Measurements from ENCODE around the gene PLEKHF1.

The PLEKHF1 gene

DNA sequence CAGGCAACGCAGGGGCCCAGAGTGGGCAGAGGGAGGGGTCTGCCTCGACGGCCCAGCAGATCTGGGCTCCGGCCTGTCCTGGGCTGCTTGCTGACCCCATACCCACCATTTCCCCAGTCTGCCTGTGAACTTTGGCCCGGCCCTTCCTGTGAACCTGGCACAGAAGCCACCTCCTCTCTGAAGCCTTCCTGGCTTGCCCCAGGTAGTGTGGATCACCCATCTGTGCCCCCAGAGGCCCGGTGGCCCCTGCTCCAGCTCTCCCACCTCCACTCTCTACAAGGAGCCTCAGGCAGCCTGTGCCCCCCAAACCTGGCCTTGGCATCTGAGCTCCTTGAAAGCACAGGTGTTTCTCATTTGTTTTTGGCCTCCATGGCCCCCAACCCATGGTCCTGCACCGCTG, 15.7 kb downstream of the PLEKHF1 start:
- H4K8ac ChIP-seq (ENCODE audit: low read length) = no peak overlapping the region

DNA sequence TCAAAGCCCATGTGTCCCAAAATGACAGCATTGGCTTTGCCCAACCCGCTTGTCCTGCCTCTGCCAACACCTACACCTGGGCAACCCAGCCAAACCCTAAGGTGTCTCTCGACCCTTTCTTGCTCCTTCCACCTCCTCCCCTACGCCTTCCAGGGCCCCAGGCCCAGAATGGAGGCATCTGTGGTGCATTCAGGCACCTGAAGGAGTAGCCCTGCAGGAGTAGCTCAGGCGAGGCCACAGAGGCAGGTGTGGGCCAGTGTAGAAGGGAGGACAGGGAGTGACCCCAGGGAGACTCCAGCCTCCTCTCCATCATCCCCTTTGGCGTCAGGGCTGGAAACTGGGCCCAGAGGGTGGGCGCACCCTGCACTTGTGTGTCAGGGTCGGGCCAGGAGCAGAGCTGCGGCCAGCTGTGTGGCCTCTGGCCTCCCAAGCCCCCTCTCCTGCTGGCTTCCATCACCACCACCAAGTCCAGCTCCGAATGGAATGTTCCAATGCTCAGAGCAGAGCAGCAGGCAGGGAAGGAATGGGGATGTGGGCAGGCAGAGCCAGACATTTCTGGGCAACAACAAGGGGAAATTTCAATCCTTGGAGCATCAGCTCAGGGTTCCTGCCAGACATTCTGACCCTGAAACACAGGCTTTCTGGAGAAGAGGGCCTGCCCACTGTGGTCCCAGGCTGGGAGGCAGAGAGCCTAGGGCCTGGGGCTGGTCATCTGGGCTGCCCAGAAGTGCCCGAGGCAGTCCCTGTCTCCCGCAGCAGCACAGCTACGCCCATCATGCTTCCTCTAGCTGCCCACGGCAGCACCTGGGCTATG, 16.4 kb downstream of the PLEKHF1 start:
- no peak overlapping the region for H3K18ac ChIP-seq (ENCODE audit: low read depth in 1 of 2, low read length in 2 of 2)
- H3K27ac ChIP-seq (ENCODE audit: low read length, poor library complexity, severe bottlenecking) = no peak overlapping the region
- H2AK5ac ChIP-seq (ENCODE audit: low read length, severe bottlenecking) = no peak overlapping the region
- H2AFZ ChIP-seq (ENCODE audit: low read depth, low read length) = no peak overlapping the region
- H3K9me3 ChIP-seq (ENCODE audit: control insufficient read depth, low read length) = no peaks in the 10 kb centered on the region
- peak overlapping the region; percentile 51 for H3K9ac ChIP-seq (ENCODE audit: low read length)
- no peak overlapping the region for H3K4ac ChIP-seq (ENCODE audit: low read depth in 1 of 2, low read length in 2 of 2)
- peaks cover 10 to 15% of the 10 kb centered on the region in 2 experiments for H3K36me3 ChIP-seq (ENCODE audit: control insufficient read depth in 1 of 2, insufficient read depth in 2 of 2, low read depth in 1 of 2, low read length in 2 of 2)
- no peak overlapping the region for H3K14ac ChIP-seq (ENCODE audit: low read length in 2 of 2)
- no peak overlapping the region for H3K4me3 ChIP-seq (ENCODE audit: insufficient read depth in 1 of 2, low read depth in 1 of 2, low read length in 2 of 2)
- no peak overlapping the region for H2BK12ac ChIP-seq (ENCODE audit: low read length in 2 of 2)
- peaks cover 0 to 4% of the 10 kb centered on the region in 2 experiments for H3K27me3 ChIP-seq (ENCODE audit: control insufficient read depth in 1 of 2, insufficient read depth in 1 of 2, low read length in 2 of 2)
- no peaks in the 10 kb centered on the region for H3K79me1 ChIP-seq (replicated peaks; ENCODE audit: low read length, poor library complexity, severe bottlenecking)
- no peak overlapping the region for H2BK5ac ChIP-seq (ENCODE audit: low read depth, low read length, poor library complexity, severe bottlenecking)
- H2BK120ac ChIP-seq (ENCODE audit: low read depth, low read length) = no peak overlapping the region
- no peak overlapping the region for H2BK15ac ChIP-seq (ENCODE audit: low read depth, poor library complexity, severe bottlenecking)
- 80% methylated on average over 13 of the region's 13 CpGs for WGBS
- H3K4me2 ChIP-seq (ENCODE audit: low read length, poor library complexity, severe bottlenecking) = no peak overlapping the region
- peaks cover 1% of the 10 kb centered on the region for H3K4me1 ChIP-seq (ENCODE audit: control insufficient read depth, insufficient read depth, low read depth, low read length)
- no peak overlapping the region for H4K91ac ChIP-seq (ENCODE audit: low read length)
- no peak overlapping the region for H3K23ac ChIP-seq (ENCODE audit: low read length in 2 of 2)
- DNase-seq = no peak
- no peak overlapping the region for H4K8ac ChIP-seq (ENCODE audit: low read length)

More for the DNA sequence above, 15.7 kb downstream of the PLEKHF1 start:
- peaks cover 17 to 21% of the 10 kb centered on the region in 2 experiments for H3K36me3 ChIP-seq (ENCODE audit: control insufficient read depth in 1 of 2, insufficient read depth in 2 of 2, low read depth in 1 of 2, low read length in 2 of 2)
- no peak overlapping the region for H3K4ac ChIP-seq (ENCODE audit: low read depth in 1 of 2, low read length in 2 of 2)
- no peak overlapping the region for H2BK15ac ChIP-seq (ENCODE audit: low read depth, poor library complexity, severe bottlenecking)
- H3K4me3 ChIP-seq (ENCODE audit: insufficient read depth in 1 of 2, low read depth in 1 of 2, low read length in 2 of 2) = no peak overlapping the region
- no peak overlapping the region for H3K4me2 ChIP-seq (ENCODE audit: low read length, poor library complexity, severe bottlenecking)
- H3K27ac ChIP-seq (ENCODE audit: low read length, poor library complexity, severe bottlenecking) = no peak overlapping the region
- 83% methylated on average over 7 of the region's 7 CpGs for WGBS
- no peak overlapping the region for H2BK12ac ChIP-seq (ENCODE audit: low read length in 2 of 2)
- H2BK120ac ChIP-seq (ENCODE audit: low read depth, low read length) = no peak overlapping the region
- peaks cover 1% of the 10 kb centered on the region for H3K4me1 ChIP-seq (ENCODE audit: control insufficient read depth, insufficient read depth, low read depth, low read length)
- H3K14ac ChIP-seq (ENCODE audit: low read length in 2 of 2) = no peak overlapping the region
- H3K9ac ChIP-seq (ENCODE audit: low read length) = no peak overlapping the region
- H3K23ac ChIP-seq (ENCODE audit: low read length in 2 of 2) = no peak overlapping the region
- H4K91ac ChIP-seq (ENCODE audit: low read length) = no peak overlapping the region
- no peaks in the 10 kb centered on the region for H3K79me1 ChIP-seq (replicated peaks; ENCODE audit: low read length, poor library complexity, severe bottlenecking)
- H3K27me3 ChIP-seq (ENCODE audit: control insufficient read depth in 1 of 2, insufficient read depth in 1 of 2, low read length in 2 of 2) = peaks cover 0 to 4% of the 10 kb centered on the region in 2 experiments
- H2BK5ac ChIP-seq (ENCODE audit: low read depth, low read length, poor library complexity, severe bottlenecking) = no peak overlapping the region
- H3K18ac ChIP-seq (ENCODE audit: low read depth in 1 of 2, low read length in 2 of 2) = no peak overlapping the region
- no peak overlapping the region for H2AFZ ChIP-seq (ENCODE audit: low read depth, low read length)
- DNase-seq = no peak
- no peak overlapping the region for H2AK5ac ChIP-seq (ENCODE audit: low read length, severe bottlenecking)
- no peaks in the 10 kb centered on the region for H3K9me3 ChIP-seq (ENCODE audit: control insufficient read depth, low read length)

DNA sequence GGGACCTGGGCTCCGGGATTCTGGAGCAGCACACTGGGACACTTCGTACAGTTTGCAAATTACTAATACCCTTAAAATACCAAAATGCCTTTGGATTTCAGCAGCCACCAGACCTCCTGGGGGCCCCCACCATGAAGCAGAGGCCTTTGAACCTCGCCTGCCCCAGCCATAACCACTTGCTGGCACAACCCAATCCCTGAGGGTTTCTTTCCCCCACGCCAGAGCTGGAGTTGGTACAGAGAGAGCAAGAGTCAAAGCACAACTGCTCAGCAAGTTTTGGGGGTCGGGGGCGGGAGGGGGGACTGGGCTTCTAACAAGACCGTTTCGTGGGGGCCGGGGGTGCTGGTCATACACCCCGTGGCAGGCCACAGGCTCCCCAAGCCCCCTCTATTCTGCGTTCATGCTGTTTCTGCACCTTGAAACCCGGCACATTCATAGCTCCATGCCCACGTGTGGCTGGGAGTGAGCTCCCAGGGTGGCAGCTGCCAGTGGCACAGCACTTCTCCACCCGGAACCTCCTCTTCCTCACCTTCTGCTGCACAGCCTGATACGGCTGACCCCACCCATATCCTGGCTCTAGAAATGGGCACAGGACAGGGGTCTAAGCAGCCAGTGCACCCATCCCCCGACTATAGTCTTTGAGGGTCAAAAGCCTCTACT, 17.1 kb downstream of the PLEKHF1 start:
- no peak overlapping the region for H4K8ac ChIP-seq (ENCODE audit: low read length)
- no peak overlapping the region for H3K23ac ChIP-seq (ENCODE audit: low read length in 2 of 2)
- no peak for DNase-seq
- no peak overlapping the region for H3K14ac ChIP-seq (ENCODE audit: low read length in 2 of 2)
- no peak overlapping the region for H3K4me3 ChIP-seq (ENCODE audit: insufficient read depth in 1 of 2, low read depth in 1 of 2, low read length in 2 of 2)
- H3K4me2 ChIP-seq (ENCODE audit: low read length, poor library complexity, severe bottlenecking) = no peak overlapping the region
- peaks cover 3 to 8% of the 10 kb centered on the region in 2 experiments for H3K36me3 ChIP-seq (ENCODE audit: control insufficient read depth in 1 of 2, insufficient read depth in 2 of 2, low read depth in 1 of 2, low read length in 2 of 2)
- H3K9ac ChIP-seq (ENCODE audit: low read length) = peak overlapping the region; percentile 51
- H2BK12ac ChIP-seq (ENCODE audit: low read length in 2 of 2) = no peak overlapping the region
- H3K4ac ChIP-seq (ENCODE audit: low read depth in 1 of 2, low read length in 2 of 2) = no peak overlapping the region
- no peak overlapping the region for H2BK15ac ChIP-seq (ENCODE audit: low read depth, poor library complexity, severe bottlenecking)
- H2BK120ac ChIP-seq (ENCODE audit: low read depth, low read length) = no peak overlapping the region
- H3K79me1 ChIP-seq (replicated peaks; ENCODE audit: low read length, poor library complexity, severe bottlenecking) = no peaks in the 10 kb centered on the region
- H2AFZ ChIP-seq (ENCODE audit: low read depth, low read length) = no peak overlapping the region
- no peak overlapping the region for H2AK5ac ChIP-seq (ENCODE audit: low read length, severe bottlenecking)
- peaks cover 4% of the 10 kb centered on the region for H3K4me1 ChIP-seq (ENCODE audit: control insufficient read depth, insufficient read depth, low read depth, low read length)
- no peak overlapping the region for H2BK5ac ChIP-seq (ENCODE audit: low read depth, low read length, poor library complexity, severe bottlenecking)
- H3K27ac ChIP-seq (ENCODE audit: low read length, poor library complexity, severe bottlenecking) = no peak overlapping the region
- WGBS = 87% methylated on average over 16 of the region's 16 CpGs
- no peak overlapping the region for H4K91ac ChIP-seq (ENCODE audit: low read length)
- H3K18ac ChIP-seq (ENCODE audit: low read depth in 1 of 2, low read length in 2 of 2) = no peak overlapping the region
- no peaks in the 10 kb centered on the region for H3K9me3 ChIP-seq (ENCODE audit: control insufficient read depth, low read length)
- H3K27me3 ChIP-seq (ENCODE audit: control insufficient read depth in 1 of 2, insufficient read depth in 1 of 2, low read length in 2 of 2) = peaks cover 0 to 4% of the 10 kb centered on the region in 2 experiments

DNA sequence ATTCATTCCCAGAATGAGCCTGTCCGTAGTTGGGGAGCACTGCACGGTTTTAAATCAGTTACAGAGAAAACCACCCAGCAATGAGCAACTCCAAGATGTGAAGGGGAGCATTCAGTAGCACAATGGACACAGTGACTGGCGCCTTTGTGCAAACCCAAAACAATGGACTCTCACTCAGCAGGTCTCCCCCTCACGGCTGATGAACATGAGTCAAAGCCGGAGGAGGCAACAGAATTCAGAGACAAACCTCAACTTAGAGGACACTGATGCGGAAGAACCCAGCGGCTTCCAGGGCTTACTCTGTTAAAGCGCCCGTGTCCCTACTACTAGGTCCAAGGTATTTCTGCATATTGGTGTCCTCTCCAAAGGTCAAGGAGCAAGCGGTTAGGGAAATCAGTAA, 17.7 kb downstream of the PLEKHF1 start:
- Histone ChIP-seq H2BK5ac (ENCODE audit: low read depth, low read length, poor library complexity, severe bottlenecking) (no peak overlapping the region), H3K27me3 (ENCODE audit: control insufficient read depth in 1 of 2, insufficient read depth in 1 of 2, low read length in 2 of 2) (peaks cover 0 to 4% of the 10 kb centered on the region in 2 experiments), H3K9me3 (ENCODE audit: control insufficient read depth, low read length) (no peaks in the 10 kb centered on the region), H3K18ac (ENCODE audit: low read depth in 1 of 2, low read length in 2 of 2) (no peak overlapping the region), H3K27ac (ENCODE audit: low read length, poor library complexity, severe bottlenecking) (no peak overlapping the region), H3K14ac (ENCODE audit: low read length in 2 of 2) (no peak overlapping the region), H2AFZ (ENCODE audit: low read depth, low read length) (no peak overlapping the region), H3K23ac (ENCODE audit: low read length in 2 of 2) (no peak overlapping the region), H3K4me3 (ENCODE audit: insufficient read depth in 1 of 2, low read depth in 1 of 2, low read length in 2 of 2) (no peak overlapping the region), H2BK120ac (ENCODE audit: low read depth, low read length) (no peak overlapping the region), H4K8ac (ENCODE audit: low read length) (no peak overlapping the region), H4K91ac (ENCODE audit: low read length) (no peak overlapping the region), H3K36me3 (ENCODE audit: control insufficient read depth in 1 of 2, insufficient read depth in 2 of 2, low read depth in 1 of 2, low read length in 2 of 2) (peaks cover 0 to 6% of the 10 kb centered on the region in 2 experiments), H2AK5ac (ENCODE audit: low read length, severe bottlenecking) (no peak overlapping the region), H3K79me1 (replicated peaks; ENCODE audit: low read length, poor library complexity, severe bottlenecking) (no peaks in the 10 kb centered on the region), H3K9ac (ENCODE audit: low read length) (no peak overlapping the region), H3K4ac (ENCODE audit: low read depth in 1 of 2, low read length in 2 of 2) (no peak overlapping the region), H2BK15ac (ENCODE audit: low read depth, poor library complexity, severe bottlenecking) (no peak overlapping the region), H3K4me1 (ENCODE audit: control insufficient read depth, insufficient read depth, low read depth, low read length) (peaks cover 6% of the 10 kb centered on the region), H2BK12ac (ENCODE audit: low read length in 2 of 2) (no peak overlapping the region), H3K4me2 (ENCODE audit: low read length, poor library complexity, severe bottlenecking) (no peak overlapping the region)
- 90% methylated on average over 10 of the region's 10 CpGs for WGBS
- DNase-seq = no peak

Measured in mesenchymal stem cell (in vitro differentiated cells and primary cell).